ENCODE measurements around the gene DHX29.
"Not testable (repeated sequence)": the region's sequence is repeated elsewhere in the genome, so short reads cannot be mapped to it uniquely, and the experiment has no call there.

Gene DHX29

GRCh38 chr5:55307383-55308253 is at the start of gene DHX29, which contains the start of gene MTREX:
Gene DHX29, minus strand, starts transcription at chr5:55307694. Its CDS starts 121 bp downstream, at chr5:55307573.
Gene MTREX, plus strand, starts transcription at chr5:55307989. Its CDS starts 25 bp downstream, at chr5:55308014.
- peak; percentile 97 for ATAC-seq

GRCh38 chr5:55356896-55357295 is 49.4 kb upstream of the DHX29 start:
- DNase-seq (no peak), ATAC-seq (peak; percentile 43)

More at GRCh38 chr5:55307383-55308253, at the start of gene DHX29, which contains the start of gene MTREX:
- peak; percentile 91 for DNase-seq

- DNase-seq: no peak
- ATAC-seq: no peak
Observed at GRCh38 chr5:55350754-55351153, 43.3 kb upstream of the DHX29 start.

- DNase-seq (no peak), ATAC-seq (no peak)
Observed at GRCh38 chr5:55347786-55348185, 40.3 kb upstream of the DHX29 start.

GRCh38 chr5:55345327-55345726 is 37.8 kb upstream of the DHX29 start:
- no peak for DNase-seq
- no peak for ATAC-seq

GRCh38 chr5:55344392-55344992 is 37.0 kb upstream of the DHX29 start:
- ATAC-seq: no peak
- DNase-seq: peak; percentile 67

GRCh38 chr5:55343609-55344008 is 36.1 kb upstream of the DHX29 start:
- ATAC-seq: no peak
- no peak for DNase-seq

- DNase-seq (no peak), ATAC-seq (no peak)
Observed at GRCh38 chr5:55343107-55343506, 35.6 kb upstream of the DHX29 start.

GRCh38 chr5:55338810-55339243 is 31.3 kb upstream of the DHX29 start:
- DNase-seq: peak; percentile 72
- ATAC-seq: peak; percentile 91

- no peak for ATAC-seq
- no peak for DNase-seq
Observed at GRCh38 chr5:55338092-55338613, 30.7 kb upstream of the DHX29 start.

- ATAC-seq (no peak), DNase-seq (no peak)
Observed at GRCh38 chr5:55333811-55334210, 26.3 kb upstream of the DHX29 start.

- no peak for DNase-seq
- no peak for ATAC-seq
Observed at GRCh38 chr5:55333017-55333416, 25.5 kb upstream of the DHX29 start.

GRCh38 chr5:55331321-55331720 is 23.8 kb upstream of the DHX29 start:
- ATAC-seq (no peak), DNase-seq (no peak)

- ATAC-seq (no peak), DNase-seq (no peak)
Observed at GRCh38 chr5:55327281-55327680, 19.8 kb upstream of the DHX29 start.

- no peak for DNase-seq
- no peak for ATAC-seq
Observed at GRCh38 chr5:55325621-55326020, 18.1 kb upstream of the DHX29 start.

GRCh38 chr5:55324815-55325418 is 17.4 kb upstream of the DHX29 start:
- ATAC-seq (peak; percentile 59), DNase-seq (no peak)

- no peak for ATAC-seq
- no peak for DNase-seq
Observed at GRCh38 chr5:55324006-55324405, 16.5 kb upstream of the DHX29 start.

GRCh38 chr5:55320571-55320970 is 13.1 kb upstream of the DHX29 start:
- DNase-seq: no peak
- ATAC-seq: no peak

- no peak for ATAC-seq
- DNase-seq: no peak
Observed at GRCh38 chr5:55319491-55319890, 12.0 kb upstream of the DHX29 start.

GRCh38 chr5:55318237-55318636 is 10.7 kb upstream of the DHX29 start:
- ATAC-seq, DNase-seq: not testable (repeated sequence)

GRCh38 chr5:55316837-55317236 is 9.3 kb upstream of the DHX29 start:
- ATAC-seq (no peak), DNase-seq (no peak)

- DNase-seq (no peak), ATAC-seq (no peak)
Observed at GRCh38 chr5:55316289-55316688, 8.8 kb upstream of the DHX29 start.

Measured in stimulated activated naive CD8-positive, alpha-beta T cell treated with anti-CD3 and anti-CD28 coated beads, Interleukin-15, Interleukin-2, amounts not matched to agents 100 U/mL and 50 U/mL, for 24 hours (primary cell).